K562 (cell line): ENCODE measurements around the gene JPH2. TPM values are rescaled to one million over a fixed set of nuclear protein-coding genes. Genes with fewer than 3 reads are reported as not detected.

Source experiments
- ATAC-seq: fragments of 200-7000 bp; cut with Tn5 transposase; 3 replicates; pipeline ENCODE4 v1.9.1; 2020; ENCODE audit warnings: moderate library complexity
- BruUV-seq: library from RNA; stranded (reverse); fragments of 400-500 nt; replicated peaks from 2 replicates; lab custom pipeline; 2021; lab: Mats Ljungman, UMichigan
- CTCF ChIA-PET: fragments of 300-600 bp; formaldehyde crosslinking; extraction: SDS; loops from one replicate; lab custom pipeline; 2021; ENCODE audit warnings: low intra/inter-chr PET ratio; lab: Yijun Ruan, JAX
- POLR2A ChIA-PET: fragments of 300-600, 350-650 bp; sonication (Branson Sonifier 250); formaldehyde crosslinking; extraction: SDS; loops from one replicate; lab custom pipeline; 2021; ENCODE audit warnings: antibody characterized with exemption, inconsistent platforms; lab: Yijun Ruan, JAX
- DNase-seq, 4 experiments: peaks; one replicate each; pipeline versions ENCODE4 v3.0.0 to v3.0.0-alpha.2; 2011 to 2018; ENCODE audit warnings: low spot score in 3 of 4, mixed read lengths in 3 of 4; ENCODE audit errors: extremely low read depth in 1 of 4
- FAIRE-seq: peaks from 2 replicates; lab custom pipeline; 2011; peaks lifted over from hg19 to GRCh38; lab: Jason Lieb, UNC
- H2AFZ ChIP-seq: 2 replicates; pipeline ENCODE4 v1.6.0; 2011; ENCODE audit warnings: low read depth, low read length, control low read depth, inconsistent platforms
- H3K27ac ChIP-seq: fragments of 200-600 bp; 3 replicates; pipeline ENCODE4 v1.8.0; 2011; ENCODE audit warnings: low read depth, mild to moderate bottlenecking, control low read depth, inconsistent platforms, low read length, moderate library complexity, mixed read lengths; ENCODE audit errors: extremely low read depth
- H3K27me3 ChIP-seq, 2 experiments: fragments of 300-600 bp in 1 of 2; 2 replicates in 1 of 2; 3 replicates in 1 of 2; pipeline versions ENCODE4 v1.6.0 to v1.8.0; 2011; ENCODE audit warnings: inconsistent platforms in 2 of 2, low read length in 2 of 2, mild to moderate bottlenecking in 1 of 2, mixed read lengths in 1 of 2, moderate library complexity in 1 of 2; ENCODE audit not compliant: control insufficient read depth in 2 of 2, insufficient read depth in 2 of 2
- H3K36me3 ChIP-seq: fragments of 300-600 bp; 3 replicates; pipeline ENCODE4 v1.8.0; 2011; ENCODE audit warnings: mild to moderate bottlenecking, low read length, inconsistent platforms; ENCODE audit not compliant: control insufficient read depth, insufficient read depth
- H3K4me1 ChIP-seq, 2 experiments: fragments of 200-600 bp in 1 of 2; replicated peaks in 1 of 2; 2 replicates in 1 of 2; 3 replicates in 1 of 2; pipeline versions ENCODE4 v1.5.1 to v1.8.0; 2011; ENCODE audit warnings: inconsistent platforms in 2 of 2, low read length in 2 of 2, mild to moderate bottlenecking in 1 of 2, mixed read lengths in 1 of 2, moderate library complexity in 1 of 2; ENCODE audit not compliant: control insufficient read depth in 2 of 2, insufficient read depth in 2 of 2
- H3K4me2 ChIP-seq: 2 replicates; pipeline ENCODE4 v1.6.1; 2011; ENCODE audit warnings: low read length, control low read depth, inconsistent platforms, mixed read lengths; ENCODE audit not compliant: insufficient read depth
- H3K4me3 ChIP-seq: fragments of 200-600 bp; sonication (generic), shearing (Covaris generic); 2 replicates; pipeline ENCODE4 v1.5.1; 2016; ENCODE audit warnings: control low read depth, inconsistent platforms
- H3K79me2 ChIP-seq: fragments of 200-600 bp; 3 replicates; pipeline ENCODE4 v1.8.0; 2011; ENCODE audit warnings: low read length, inconsistent platforms; ENCODE audit not compliant: control insufficient read depth, insufficient read depth
- H3K9ac ChIP-seq, 2 experiments: 2 replicates each; pipeline versions ENCODE4 v1.6.0 to v1.6.1; 2011; ENCODE audit warnings: low read depth in 2 of 2, low read length in 2 of 2, control low read depth in 1 of 2, inconsistent platforms in 1 of 2, mild to moderate bottlenecking in 1 of 2, mixed read lengths in 1 of 2; ENCODE audit not compliant: insufficient read depth in 1 of 2
- H3K9me1 ChIP-seq: one replicate; pipeline ENCODE4 v1.6.0; 2011; ENCODE audit warnings: inconsistent platforms, mild to moderate bottlenecking, low read length, moderate library complexity; ENCODE audit not compliant: control insufficient read depth, insufficient read depth
- H3K9me3 ChIP-seq: replicated peaks from 2 replicates; pipeline ENCODE4 v1.5.1; 2011; ENCODE audit warnings: low read depth, low read length, inconsistent platforms; ENCODE audit not compliant: control insufficient read depth, insufficient read depth
- H4K20me1 ChIP-seq: replicated peaks from 2 replicates; pipeline ENCODE4 v1.6.1; 2011; ENCODE audit warnings: low read length, inconsistent platforms, mixed read lengths; ENCODE audit not compliant: control insufficient read depth, insufficient read depth
- CHD1 ChIP-seq: fragments of 200-600 bp; sonication (generic); IDR thresholded peaks from one replicate; pipeline ENCODE4 v1.6.1; 2012; ENCODE audit warnings: mild to moderate bottlenecking, moderate library complexity, low read length, inconsistent platforms
- FUS ChIP-seq: fragments of 200-400 bp; formaldehyde crosslinking; optimal IDR thresholded peaks from 2 replicates; pipeline ENCODE3; 2017; ENCODE audit warnings: low read depth, low read length
- HDAC1 ChIP-seq, 2 experiments: fragments of 450-650 bp; IDR thresholded peaks; 2 replicates each; pipeline ENCODE4 v1.6.1; 2016 to 2017; ENCODE audit warnings: inconsistent platforms in 1 of 2, mild to moderate bottlenecking in 1 of 2, moderate library complexity in 1 of 2
- KLF6 ChIP-seq: fragments of 250-450 bp; sonication (Bioruptor Pico); IDR thresholded peaks from 2 replicates; pipeline ENCODE4 v1.4.0; 2020; ENCODE audit warnings: mild to moderate bottlenecking, moderate library complexity, borderline replicate concordance
- ZBTB12 ChIP-seq: fragments of 250-450 bp; sonication (Bioruptor Pico); IDR thresholded peaks from 2 replicates; pipeline ENCODE4 v1.4.0; 2020
- ZNF444 ChIP-seq: fragments of 250-450 bp; sonication (Bioruptor Pico); IDR thresholded peaks from 2 replicates; pipeline ENCODE4 v1.4.0; 2020; ENCODE audit warnings: mild to moderate bottlenecking, moderate library complexity
- WGBS: fragments of 100-300 bp; shearing (Covaris generic); methylation state at CpG from one replicate; pipeline ENCODE4 v1.1.6; 2016; ENCODE audit warnings: low coverage, mixed read lengths; ENCODE audit not compliant: insufficient coverage; ENCODE audit errors: missing lambda C conversion rate; 5-methylcytosine and 5-hydroxymethylcytosine counted together
- in situ Hi-C: fragments of 300-500 bp; cut with MboI; formaldehyde crosslinking; loops from 4 replicates; pipeline ENCODE4 v1.15.0; 2018; ENCODE audit warnings: inconsistent platforms, mixed read lengths
- intact Hi-C: fragments of 100-400 bp; cut with micrococcal nuclease; formaldehyde crosslinking; loops from 2 replicates; pipeline ENCODE4 v1.14.2; 2022
- polyA plus RNA-seq, 8 experiments: library from polyadenylated mRNA; depleted of rRNA in 4 of 8; stranded (reverse) in 5 of 8; unstranded in 3 of 8; fragments of >200 nt; fragmentation: Nextera tagmentation in 2 of 8; fragmentation: Illumina TruSeq in 1 of 8; extraction: Ambion mirVana in 2 of 8; extraction: Trizol in 1 of 8; gene quantifications; 2 replicates each; pipeline versions ENCODE4 v1.2.1 to v1.2.3, GENCODE V29; 2011 to 2014; ENCODE audit warnings: inconsistent platforms in 1 of 8, missing spikeins in 1 of 8
- total RNA-seq, 7 experiments: library from RNA; depleted of rRNA in 6 of 7; stranded (reverse); fragments of >200 nt in 6 of 7; fragmentation: Illumina TruSeq in 2 of 7; extraction: Trizol in 2 of 7; gene quantifications; 2 replicates each; pipeline versions ENCODE4 v1.2.1 to v1.2.3, GENCODE V29; 2011 to 2021; ENCODE audit warnings: low replicate concordance in 1 of 7

JPH2 gene
- total and polyA plus RNA-seq, 9 of the 15 experiments (the other 6 are each of a cell fraction or from before 2014, with no cell fraction given), result not detected

- Histone ChIP-seq H4K20me1 (no peaks in the 10 kb centered on the region), H3K9me3 (no peaks in the 10 kb centered on the region), H3K36me3 (no peaks in the 10 kb centered on the region), H3K27ac (no peak overlapping the region), H3K9me1 (no peaks in the 10 kb centered on the region), H3K9ac (no peak overlapping the region), H2AFZ (no peak overlapping the region), H3K4me2 (no peak overlapping the region), H3K4me1 (peaks cover 0 to 2% of the 10 kb centered on the region in 2 experiments; a peak in 1 of 5 replicates), H3K27me3 (peaks cover 22 to 41% of the 10 kb centered on the region in 2 experiments; a peak in 4 of 5 replicates), H3K4me3 (no peak overlapping the region), H3K79me2 (no peaks in the 10 kb centered on the region)
- ChIA-PET CTCF (no interaction called here), POLR2A (interaction anchor here (1.4 kb wide), 1 partner anchor 8 kb away, joined by 3 read pairs; no protein-coding TSS in a partner anchor)
- 0% methylated on average over 7 of the region's 7 CpGs for WGBS
- in situ Hi-C loops (no loop called here), intact Hi-C loops (no loop called here)
- FAIRE-seq, result no peak
- no peak for DNase-seq
- BruUV-seq, result no TSS peak
- ATAC-seq, result no peak
- TF ChIP-seq ZNF444 (no peak), KLF6 (CRISPR knock-in tag) (no peak), HDAC1 (IDR thresholded peaks at IDR 0.05) (no peak), ZBTB12 (CRISPR knock-in tag) (no peak), FUS (no peak), CHD1 (no peak)
Observed at GRCh38 chr20:44170816-44171410, 16.1 kb downstream of the JPH2 start.
